ENCODE results near the gene PARVA.

PARVA gene

DNA sequence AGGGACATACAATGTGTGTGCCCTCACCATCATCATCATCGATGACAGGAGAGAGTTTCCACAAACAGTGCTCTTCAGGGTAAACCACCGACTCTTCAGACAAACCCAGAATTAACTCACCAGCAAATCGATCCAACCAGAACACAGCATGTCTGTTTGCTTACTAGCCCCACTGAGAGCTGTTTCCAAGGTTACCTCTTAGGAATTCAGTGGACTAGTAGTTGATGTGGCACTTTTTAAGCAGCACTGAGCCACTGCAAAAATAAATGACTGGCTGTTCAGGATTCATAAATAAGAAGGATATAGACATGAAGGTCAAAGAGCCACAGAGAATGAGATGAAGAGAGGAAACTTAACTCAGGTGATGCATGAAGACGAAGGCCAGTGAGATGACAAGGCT, 83.1 kb downstream of the PARVA start:
- no peak for DNase-seq

DNA sequence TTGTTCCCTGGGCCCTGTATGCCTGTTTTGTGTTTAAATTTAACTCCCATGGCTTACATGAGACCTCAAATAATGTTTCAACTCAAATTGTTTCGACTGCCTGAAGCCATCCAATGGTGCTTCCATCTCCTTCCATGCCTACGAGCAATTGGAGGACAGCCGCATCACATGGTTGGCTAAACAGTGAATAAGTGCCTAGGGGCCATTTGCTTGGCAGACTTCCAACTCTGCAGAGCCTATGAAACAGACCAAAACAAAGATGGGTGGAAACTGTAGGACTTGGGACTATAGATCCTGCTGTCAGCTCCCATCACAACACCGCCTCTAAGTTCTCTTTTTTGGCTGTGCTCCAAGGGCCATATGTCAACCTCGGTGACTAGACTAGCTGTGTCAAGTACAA, 84.1 kb downstream of the PARVA start:
- DNase-seq: peak; percentile 58

DNA sequence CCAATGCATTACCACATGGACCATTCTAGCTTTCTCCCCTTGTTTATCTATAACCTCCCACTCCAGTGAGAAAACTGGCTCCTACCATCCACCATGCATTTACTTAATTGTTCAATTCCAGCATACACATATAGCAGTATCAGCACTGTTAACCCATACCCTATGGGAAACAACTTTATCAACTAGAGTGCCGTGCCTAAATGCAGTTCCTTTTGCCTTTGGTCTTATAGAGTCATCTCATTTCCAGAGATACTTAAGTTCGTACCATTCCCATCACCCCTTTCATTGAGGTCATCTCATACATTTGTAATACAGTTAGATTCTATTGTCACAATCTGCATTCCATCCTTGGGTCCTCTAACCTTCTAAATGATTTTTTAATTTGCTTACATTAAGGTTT, 86.9 kb downstream of the PARVA start:
- no peak for DNase-seq

DNA sequence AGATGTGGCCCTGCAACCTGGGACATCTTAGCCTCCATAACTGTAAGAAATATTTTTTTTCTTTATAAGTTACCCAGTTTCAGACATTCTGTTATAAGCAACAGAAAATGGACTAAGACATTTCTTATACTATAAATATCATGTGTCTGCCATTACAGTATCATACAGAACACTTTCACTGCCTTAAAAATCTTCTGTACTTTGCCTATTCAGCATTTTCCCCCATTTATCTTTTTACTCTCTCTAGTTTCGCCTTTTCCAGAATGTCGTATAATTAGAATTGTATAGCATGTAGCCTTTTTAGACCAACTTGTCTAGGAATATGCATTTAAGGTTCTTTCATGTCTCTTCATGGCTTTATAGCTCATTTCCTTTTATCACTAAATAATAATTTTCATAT, 88.0 kb downstream of the PARVA start:
- no peak for DNase-seq

DNA sequence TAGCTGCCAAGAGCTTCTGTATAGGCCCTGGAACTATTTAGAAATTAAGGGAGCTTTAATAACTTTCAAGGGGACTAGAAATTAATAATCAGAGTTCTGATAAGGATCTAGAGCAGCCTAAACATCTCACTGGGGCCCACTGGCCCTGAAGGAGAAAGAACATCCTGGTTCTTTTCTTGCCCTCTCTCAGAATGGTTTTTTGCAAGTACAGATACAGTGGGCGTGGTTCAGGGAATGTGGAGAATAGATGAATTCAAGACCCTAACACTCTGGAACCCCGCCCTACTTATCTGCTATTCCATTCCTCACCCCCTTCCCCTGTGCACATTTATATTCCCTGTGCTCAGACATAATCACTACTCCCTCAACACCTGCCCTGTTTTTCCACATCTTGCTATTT, 90.2 kb downstream of the PARVA start:
- DNase-seq: no peak

DNA sequence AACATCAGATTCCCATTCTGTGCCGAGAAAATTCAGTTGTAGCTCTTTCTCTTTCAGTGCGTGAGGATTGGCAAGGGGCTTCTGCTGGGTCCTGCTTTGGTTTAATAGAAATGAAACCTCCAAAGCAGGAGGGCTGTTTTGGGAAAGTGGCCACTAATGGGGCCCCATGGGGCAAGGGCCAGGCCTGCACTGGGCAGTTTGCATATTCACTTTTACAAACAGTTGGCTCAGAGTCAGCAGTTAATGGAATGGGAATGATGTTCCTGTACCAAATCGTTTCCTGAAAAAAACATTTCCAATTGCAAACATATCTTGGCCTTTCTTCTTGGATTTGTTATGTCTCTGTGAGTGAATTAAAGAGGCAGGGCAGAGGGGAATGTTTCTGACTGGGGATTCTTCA, 92.1 kb downstream of the PARVA start:
- no peak for DNase-seq

DNA sequence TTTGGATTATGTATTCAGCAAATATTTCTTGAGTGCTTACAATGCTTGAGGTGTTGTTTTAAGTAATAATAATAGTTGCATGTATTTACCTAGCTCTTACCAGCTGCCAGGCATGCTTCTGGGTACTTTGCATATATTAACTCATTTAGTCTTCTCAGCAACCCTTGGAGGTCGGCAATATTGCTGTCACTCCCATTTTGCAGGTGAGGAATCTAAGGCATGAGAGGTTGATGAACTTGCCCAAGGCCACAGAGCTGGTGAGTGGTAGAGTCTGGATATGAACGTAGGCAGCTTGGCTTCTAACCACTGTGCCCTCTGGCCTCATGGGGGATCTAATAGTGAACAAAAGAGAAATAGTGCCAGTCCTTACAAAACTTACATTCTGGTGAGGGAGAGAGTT, 92.9 kb downstream of the PARVA start:
- DNase-seq: no peak

DNA sequence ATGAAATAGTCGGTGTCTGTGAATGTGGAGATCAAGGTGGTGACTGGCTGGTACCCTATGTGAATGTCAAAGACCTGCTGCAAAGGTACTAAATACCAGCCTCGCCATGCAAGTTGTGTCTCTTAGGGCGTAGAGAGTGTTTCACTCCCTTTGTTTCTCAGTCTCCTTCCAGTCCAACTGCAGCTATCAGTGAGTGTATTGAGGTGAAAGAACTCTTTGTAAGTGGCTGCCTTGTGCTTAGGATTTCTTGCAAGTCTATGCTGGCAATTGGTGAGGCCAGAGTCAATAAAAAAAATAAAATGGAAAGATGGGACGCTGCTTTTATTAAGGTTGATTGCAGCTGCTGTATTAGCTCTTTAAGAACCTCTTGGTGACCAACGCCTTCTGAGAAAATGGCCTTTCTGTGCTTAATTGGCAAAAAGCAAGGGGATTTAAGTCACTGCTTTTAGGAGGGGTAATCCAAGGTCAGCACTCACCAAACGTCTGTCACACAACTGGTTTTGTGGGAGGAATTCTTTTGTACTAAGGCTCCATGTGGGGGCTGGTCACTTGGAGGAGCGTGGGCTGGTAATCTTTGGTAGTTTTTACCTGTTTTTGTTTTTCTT, 95.1 kb downstream of the PARVA start:
- no peak for DNase-seq

DNA sequence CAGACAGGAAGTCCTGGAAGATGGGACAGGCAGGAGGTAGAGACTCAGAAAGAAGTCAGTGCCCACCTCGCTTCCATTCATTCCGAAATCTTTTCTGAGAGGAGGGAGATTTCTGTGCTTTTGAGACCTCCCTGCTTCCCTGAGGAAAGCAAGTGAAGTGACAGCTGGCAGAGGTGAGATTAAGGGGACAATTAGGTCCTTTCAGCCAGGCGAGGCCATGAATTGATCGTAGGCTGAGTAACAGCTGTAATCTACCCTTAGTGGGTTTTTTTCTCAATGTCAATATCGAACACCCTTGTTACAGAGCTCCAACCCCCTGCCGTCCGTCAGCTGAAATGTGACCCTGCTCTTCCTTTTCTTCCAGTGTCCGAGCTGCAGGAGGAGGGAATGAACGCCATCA, 96.0 kb downstream of the PARVA start:
- no peak for DNase-seq

DNA sequence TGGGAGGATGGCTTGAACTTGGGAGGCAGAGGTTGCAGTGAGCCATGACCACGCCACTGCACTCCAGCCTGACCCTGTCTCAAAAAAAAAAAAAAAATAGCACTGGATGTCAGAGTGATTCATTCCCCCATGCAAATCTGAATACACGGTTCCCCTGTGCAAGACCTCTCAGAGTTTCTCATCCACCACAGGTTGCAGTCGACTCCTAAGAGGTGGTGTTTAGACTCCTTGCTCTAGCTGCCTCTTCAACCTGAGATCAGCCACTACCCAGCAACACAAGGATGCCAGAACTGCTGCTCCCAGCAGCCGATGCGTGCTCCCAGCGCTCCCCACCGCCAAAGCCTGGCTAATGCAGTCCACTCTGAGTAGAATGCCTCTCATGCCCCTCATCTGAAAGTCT, 97.5 kb downstream of the PARVA start:
- no peak for DNase-seq

DNA sequence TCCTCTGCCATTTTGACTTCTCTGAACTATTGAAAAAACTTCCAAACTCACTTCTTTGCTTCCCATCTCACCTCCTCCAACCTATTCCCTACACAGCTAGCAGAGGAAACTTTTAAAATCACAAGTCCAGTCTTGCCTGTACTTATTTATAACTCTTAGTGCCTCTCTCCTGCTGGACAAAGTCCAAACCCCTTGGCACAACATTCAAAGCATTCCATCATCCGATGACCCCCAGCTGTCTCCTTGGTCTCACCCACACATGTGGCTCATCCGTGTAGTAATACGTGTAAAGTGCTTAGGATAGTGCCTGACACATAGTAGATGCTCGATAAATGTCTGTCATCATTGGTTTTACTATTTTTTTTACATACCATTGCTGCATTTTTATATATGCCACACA, 101.4 kb downstream of the PARVA start:
- DNase-seq: no peak

DNA sequence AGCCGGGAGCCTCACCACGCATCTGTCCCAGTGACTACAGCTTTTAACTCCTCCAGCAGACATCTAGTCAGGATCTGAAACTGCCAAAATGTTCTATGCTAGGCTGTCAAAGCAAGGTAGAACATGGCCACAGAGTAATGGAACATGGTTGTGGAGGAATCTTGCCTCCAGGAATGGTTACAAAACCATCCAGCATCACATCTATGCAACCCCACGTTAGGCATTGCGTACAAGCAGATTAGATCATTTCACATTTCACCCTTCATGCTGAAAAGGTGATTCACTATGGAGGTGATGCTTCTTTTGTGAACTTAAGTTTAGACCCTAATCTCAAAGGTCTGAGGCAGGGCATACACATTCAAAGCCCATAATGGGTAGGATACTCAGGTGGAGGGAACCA, 103.0 kb downstream of the PARVA start:
- DNase-seq: no peak

DNA sequence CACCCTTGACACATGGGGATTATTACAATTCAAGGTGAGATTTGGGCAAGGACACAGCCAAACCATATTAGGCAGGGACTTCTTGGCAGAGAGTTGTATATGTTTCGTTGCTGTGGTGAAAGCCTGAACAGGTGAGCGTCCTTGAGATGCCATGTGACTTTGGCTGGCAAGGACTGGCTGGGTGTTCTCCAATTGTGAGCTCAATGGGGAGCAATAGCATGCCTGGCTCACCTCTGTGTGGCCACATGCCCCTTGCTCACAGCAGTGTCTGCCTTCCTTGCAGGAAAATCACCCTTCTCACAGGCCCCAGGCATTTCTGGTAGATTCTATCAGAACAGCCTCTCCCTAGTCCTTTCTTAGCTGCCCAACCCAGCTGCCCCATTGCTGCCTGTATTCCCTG, 105.5 kb downstream of the PARVA start:
- DNase-seq: no peak

DNA sequence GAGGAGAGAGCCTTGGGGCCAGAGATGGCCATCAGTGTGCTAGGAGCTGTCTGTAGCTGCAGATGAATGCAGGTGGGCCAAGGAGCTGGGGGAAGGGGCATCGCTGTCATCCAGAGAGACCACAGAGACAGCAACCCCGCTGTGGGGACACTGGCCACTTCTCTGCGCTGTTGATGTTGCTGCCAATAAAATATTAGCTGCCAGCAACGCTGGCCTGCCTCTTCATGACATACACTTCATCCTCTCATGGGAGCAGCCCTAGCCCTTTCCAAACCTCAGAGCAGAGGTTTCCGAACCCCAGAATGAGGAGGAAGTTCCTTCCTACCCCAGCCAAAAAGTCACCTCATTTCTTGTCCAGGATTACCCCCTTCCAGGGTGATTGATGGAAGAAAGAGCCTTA, 106.2 kb downstream of the PARVA start:
- no peak for DNase-seq

DNA sequence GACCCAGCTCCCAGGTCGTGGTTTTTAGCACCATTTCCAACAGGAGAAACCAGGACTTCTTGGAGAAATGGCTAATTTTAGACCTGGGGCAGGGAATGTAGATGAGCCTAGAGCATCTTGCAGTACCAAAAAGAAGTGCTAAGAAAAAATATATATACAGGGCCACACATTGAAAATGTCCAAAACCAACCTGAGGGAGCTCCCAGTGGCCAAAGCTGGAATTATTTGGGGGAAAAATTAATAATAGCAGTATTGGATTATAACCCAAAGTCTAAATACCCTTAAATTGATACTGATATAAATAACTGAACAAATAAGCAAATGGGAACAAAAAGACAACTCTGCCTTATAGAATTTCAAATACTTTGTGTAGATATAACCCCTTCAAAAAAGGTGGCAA, 108.0 kb downstream of the PARVA start:
- no peak for DNase-seq

DNA sequence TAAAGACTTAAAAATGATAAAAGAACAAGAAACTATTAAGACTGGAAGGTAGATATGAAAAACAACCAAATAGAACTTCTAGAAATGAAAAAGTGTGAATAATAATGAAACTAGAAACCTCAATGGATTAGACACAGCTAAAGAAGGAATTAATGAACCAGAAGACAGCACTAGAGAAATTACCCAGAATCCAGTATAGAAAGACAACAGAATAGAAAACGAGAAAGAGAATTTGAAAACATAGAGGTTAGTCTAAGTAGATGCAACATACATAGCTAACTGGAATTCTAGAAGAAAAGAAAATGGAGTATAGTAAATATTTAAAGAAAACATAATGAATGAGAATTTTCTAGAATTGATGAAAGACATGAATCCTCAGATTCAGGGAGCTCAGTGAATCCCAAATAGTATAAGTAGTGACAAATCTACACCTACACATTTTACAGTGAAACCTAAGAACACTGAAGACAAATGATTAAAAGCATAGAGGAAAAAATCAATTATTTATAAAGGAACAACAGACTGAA, 111.9 kb downstream of the PARVA start:
- no peak for DNase-seq

DNA sequence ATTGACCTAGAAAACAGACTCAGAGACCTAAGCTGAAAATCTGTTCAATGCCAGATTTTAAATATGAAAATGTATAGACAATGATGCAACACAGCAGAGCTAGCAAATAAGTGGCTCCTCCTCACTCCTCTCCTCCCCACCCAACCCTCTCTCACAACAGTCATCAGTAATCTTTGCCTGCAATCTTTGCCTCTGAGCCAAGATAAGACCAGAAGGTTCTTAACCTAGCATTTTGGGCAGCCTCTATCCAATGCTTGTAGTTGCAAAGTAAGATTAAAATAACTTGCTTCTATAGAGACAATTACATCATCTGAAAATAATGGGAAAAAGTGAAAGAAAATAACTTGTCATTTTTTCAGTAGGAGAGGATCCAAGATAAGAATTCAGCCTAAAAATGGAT, 117.3 kb downstream of the PARVA start:
- no peak for DNase-seq

DNA sequence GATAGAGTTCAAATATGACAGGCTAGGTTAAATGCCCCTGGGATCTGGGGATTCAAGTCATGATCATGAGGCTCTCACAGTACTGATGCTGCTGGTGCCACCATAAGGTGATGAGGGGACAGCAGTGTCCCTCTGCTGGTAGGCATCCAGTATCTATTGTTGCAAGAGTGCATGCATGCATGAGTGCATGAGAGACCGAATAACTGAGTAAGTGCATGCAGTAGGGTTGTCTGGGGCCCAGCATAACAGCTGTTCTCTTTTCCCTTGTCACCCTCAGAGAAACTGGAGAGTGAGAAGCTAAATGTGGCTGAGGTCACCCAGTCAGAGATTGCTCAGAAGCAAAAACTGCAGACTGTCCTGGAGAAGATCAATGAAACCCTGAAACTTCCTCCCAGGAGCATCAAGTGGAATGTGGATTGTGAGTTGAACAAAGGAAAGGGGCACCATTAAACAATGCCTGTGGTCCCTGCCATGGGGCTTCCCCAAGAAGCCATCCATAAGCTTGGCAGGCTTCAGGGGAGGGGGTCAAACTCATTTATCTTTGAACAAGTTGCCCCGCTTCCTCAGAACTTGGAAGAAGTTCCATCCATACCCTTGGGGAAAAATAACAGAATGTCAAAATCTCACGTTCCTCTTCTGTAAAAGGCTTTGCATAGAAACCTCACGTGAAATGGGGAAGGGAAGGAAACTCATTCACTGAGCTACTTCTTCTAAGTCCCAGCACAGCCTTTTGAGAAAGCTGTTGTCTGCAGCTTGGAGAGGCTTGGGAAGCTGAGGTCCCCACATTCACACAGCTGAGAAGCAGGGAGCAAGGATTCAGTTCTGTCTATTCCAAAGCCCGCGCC, 119.0 kb downstream of the PARVA start:
- DNase-seq: no peak

DNA sequence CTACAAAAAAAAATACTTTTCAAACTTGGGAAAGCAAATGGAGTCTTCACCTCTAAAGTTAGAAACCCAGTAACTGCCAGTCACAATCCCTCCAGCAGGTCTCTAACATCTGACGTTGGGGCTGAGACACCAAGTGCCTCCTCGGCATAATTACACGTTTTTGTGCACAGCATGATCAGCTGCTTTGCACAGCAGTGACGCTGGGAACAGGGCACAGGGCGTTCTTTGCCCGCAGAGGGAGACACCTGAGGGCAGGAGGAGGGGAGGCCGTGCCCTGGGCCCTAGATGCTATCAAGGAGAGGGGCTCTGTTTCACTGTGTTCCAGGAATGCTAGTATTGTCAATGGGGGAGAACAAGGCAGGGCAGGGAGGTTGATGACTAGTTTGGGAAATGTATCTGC, 120.1 kb downstream of the PARVA start:
- no peak for DNase-seq

DNA sequence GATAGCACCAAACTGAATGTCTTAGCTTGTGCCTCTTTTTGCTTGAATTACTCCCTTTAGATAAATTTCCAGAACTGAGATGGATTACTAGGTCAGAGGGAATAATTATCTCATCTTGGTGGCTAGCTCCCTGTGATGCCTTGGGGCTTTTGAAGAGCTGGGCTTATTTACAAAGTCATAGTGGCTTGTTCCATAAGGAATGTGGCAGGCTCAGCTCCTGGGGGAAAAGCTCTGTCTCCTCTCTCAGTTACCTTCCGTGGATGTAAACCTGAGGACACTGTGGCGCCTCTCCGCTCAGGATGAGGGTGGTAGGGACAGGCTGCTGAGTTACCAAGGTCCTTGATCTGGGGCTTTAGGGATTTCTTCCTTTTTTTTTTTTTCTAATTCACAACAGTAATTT, 121.7 kb downstream of the PARVA start:
- DNase-seq: no peak

DNA sequence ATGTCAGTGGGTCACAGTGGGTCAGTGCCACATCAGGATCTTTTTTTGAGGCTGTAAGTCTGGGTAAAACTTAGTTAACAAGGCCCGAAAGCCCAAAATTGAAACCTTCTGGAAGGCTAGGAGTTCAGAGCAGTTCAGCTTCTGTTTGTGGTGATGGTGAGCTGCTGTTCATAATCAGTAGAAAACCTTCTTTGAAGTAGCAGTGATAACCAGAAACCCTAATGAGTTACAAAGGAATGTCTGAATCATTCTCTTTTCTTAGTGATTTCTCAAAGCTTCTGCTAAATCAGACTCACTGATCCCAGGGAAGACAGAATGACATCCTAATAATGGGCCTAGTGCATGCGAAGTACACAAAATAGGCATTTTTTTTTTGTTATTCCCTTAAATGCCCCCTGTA, 124.7 kb downstream of the PARVA start:
- no peak for DNase-seq

DNA sequence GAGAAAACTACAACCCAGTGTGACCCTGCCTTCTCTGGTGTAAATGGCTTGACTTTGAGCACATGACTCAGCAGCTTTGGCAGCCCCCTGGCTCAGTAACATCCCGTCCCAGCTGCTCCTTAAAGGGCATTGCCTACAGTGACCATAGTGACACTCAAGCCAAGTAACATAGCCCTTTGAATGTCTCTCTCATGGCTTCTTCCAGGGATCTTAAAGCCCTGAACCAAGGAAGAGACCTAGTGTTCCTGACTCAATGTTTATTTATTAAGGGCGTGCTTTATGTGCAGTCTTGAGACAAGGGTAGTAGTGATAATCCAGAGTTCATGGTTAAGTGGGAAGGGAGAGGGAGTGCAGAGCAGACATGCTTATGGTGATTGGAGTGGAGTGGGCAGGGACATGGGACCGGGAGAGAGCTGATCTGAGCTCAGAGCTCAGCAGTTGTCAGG, 125.7 kb downstream of the PARVA start:
- no peak for DNase-seq

DNA sequence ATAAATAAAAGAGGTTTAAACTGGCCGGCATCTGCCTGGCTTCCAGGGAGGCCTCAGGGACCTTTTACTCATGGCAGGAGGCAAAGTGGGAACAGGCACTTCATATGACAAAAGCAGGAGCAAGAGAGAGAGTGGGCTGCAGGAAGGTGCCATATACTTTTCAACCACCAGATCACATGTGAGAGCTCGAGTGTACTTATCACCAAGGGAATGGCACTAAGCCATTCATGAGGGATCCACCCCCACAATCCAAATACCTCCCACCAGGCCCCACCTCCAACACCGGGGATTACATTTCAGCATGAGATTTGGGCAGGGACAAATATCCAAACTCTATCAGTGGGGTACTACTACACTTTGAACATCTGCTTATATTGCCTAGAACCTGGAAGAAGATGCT, 126.5 kb downstream of the PARVA start:
- DNase-seq: no peak

DNA sequence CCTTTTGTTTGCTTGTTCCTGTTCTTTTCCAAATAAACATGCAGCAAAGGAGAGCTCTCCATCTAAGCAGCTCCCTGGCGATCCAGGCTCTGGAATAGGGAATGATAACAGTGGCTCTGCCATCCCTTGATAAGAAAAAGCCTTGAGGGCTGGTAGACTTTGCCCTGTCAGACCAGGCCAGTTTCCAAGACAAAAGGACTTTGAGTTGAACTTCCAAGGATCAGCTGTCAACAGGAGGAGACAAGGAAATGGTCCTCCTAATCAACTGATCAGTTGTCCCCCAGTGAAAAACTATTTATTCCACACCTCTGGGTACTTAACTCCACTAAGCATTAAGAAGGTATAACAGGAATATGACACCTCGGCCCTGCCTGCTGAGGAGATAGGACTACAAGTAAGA, 127.8 kb downstream of the PARVA start:
- DNase-seq: no peak

All from NCI-H446 treated with DMSO at 0.1 percent for 48 hours (cell line).